ENCODE results near the gene APOBEC3H.
"Not testable (repeated sequence)": the region's sequence is repeated elsewhere in the genome, so short reads cannot be mapped to it uniquely, and the experiment has no call there.

DNA sequence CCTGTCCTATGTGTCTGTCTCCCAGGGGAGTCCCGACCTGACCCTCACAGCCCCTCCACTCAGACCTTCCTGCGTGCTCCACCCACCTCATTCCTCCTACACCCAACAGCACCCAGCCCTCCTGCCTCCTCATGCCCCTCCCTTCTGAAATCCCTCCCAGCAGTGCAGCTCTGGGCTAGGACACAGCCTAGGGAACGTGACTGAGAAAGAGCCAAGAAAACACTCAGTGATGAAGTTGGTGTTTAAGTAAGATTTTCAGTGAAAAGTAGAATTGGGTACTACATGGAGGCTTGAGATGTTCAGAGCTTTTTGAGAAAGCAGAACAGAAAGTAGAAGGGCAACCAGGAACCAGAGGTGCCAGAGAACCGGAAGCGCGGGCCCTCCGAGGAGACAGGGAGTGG lies 24.5 kb upstream of the APOBEC3H start:
- not testable (repeated sequence) for TF ChIP-seq EZH2 (IDR thresholded peaks at IDR 0.05; ENCODE audit: borderline replicate concordance)
- TF ChIP-seq, protein P1, sequence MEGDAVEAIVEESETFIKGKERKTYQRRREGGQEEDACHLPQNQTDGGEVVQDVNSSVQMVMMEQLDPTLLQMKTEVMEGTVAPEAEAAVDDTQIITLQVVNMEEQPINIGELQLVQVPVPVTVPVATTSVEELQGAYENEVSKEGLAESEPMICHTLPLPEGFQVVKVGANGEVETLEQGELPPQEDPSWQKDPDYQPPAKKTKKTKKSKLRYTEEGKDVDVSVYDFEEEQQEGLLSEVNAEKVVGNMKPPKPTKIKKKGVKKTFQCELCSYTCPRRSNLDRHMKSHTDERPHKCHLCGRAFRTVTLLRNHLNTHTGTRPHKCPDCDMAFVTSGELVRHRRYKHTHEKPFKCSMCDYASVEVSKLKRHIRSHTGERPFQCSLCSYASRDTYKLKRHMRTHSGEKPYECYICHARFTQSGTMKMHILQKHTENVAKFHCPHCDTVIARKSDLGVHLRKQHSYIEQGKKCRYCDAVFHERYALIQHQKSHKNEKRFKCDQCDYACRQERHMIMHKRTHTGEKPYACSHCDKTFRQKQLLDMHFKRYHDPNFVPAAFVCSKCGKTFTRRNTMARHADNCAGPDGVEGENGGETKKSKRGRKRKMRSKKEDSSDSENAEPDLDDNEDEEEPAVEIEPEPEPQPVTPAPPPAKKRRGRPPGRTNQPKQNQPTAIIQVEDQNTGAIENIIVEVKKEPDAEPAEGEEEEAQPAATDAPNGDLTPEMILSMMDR (IDR thresholded peaks at IDR 0.05; ENCODE audit: poor library complexity), result not testable (repeated sequence)

All from hepatocyte (in vitro differentiated cells).